Naive thymus-derived CD4-positive, alpha-beta T cell (primary cell): ENCODE measurements around the gene C3orf49. TPM values are rescaled to one million over a fixed set of nuclear protein-coding genes. Genes with fewer than 3 reads are reported as not detected.

Experiments
- ATAC-seq: fragments of 150-1000 bp; cut with Tn5 transposase; 2 replicates; pipeline ENCODE4 v1.10.0; 2021; ENCODE audit warnings: mild to moderate bottlenecking, moderate library complexity
- CTCF ChIA-PET: fragments of 350-600 bp; sonication (Branson Sonifier 250); formaldehyde crosslinking; loops from one replicate; lab custom pipeline; 2021; ENCODE audit warnings: antibody characterized with exemption; lab: Charles Lee
- POLR2A ChIA-PET: fragments of 350-600 bp; sonication (Branson Sonifier 250); formaldehyde crosslinking; loops from one replicate; lab custom pipeline; 2021; ENCODE audit warnings: antibody characterized with exemption, inconsistent platforms; lab: Charles Lee
- DNase-seq, 9 donors: peaks; one replicate each; pipeline versions ENCODE4 v3.0.0 to v3.0.0-alpha.2; 2020 to 2022; ENCODE audit warnings: mixed read lengths in 1 of 9
- H3K27ac ChIP-seq: one replicate; pipeline ENCODE4 v1.7.0; 2013; ENCODE audit warnings: mild to moderate bottlenecking, low read depth, low read length, moderate library complexity
- H3K27me3 ChIP-seq, 2 donors: one replicate each; pipeline ENCODE4 v1.7.0; 2013; ENCODE audit warnings: low read length in 2 of 2, mild to moderate bottlenecking in 2 of 2, moderate library complexity in 2 of 2; ENCODE audit not compliant: control insufficient read depth in 2 of 2, insufficient read depth in 2 of 2
- H3K36me3 ChIP-seq, 3 experiments: 1 replicate in 2 of 3; 2 replicates in 1 of 3; pipeline ENCODE4 v1.7.0; 2013; ENCODE audit warnings: low read length in 3 of 3, mild to moderate bottlenecking in 3 of 3, moderate library complexity in 1 of 3; ENCODE audit not compliant: insufficient read depth in 3 of 3, control insufficient read depth in 2 of 3
- H3K4me1 ChIP-seq, 2 donors: one replicate each; pipeline ENCODE4 v1.7.0; 2013; ENCODE audit warnings: low read length in 2 of 2, mild to moderate bottlenecking in 2 of 2, moderate library complexity in 1 of 2; ENCODE audit not compliant: control insufficient read depth in 2 of 2, insufficient read depth in 2 of 2
- H3K4me3 ChIP-seq: 2 replicates; pipeline ENCODE4 v1.7.0; 2013; ENCODE audit warnings: mild to moderate bottlenecking, low read length
- H3K9me3 ChIP-seq, 3 experiments: 1 replicate in 2 of 3; 2 replicates in 1 of 3; pipeline ENCODE4 v1.7.0; 2013; ENCODE audit warnings: low read length in 3 of 3; ENCODE audit not compliant: control insufficient read depth in 2 of 3
- H3K27ac Mint-ChIP-seq, 9 donors: one replicate each; pipeline ENCODE4 v1.8.0; 2020 to 2022; ENCODE audit warnings: mixed read lengths in 9 of 9, mild to moderate bottlenecking in 8 of 9, moderate library complexity in 5 of 9, inconsistent platforms in 2 of 9
- H3K27me3 Mint-ChIP-seq, 5 donors: one replicate each; pipeline ENCODE4 v1.8.0; 2021 to 2022; ENCODE audit warnings: mixed read lengths in 5 of 5, mild to moderate bottlenecking in 1 of 5
- H3K36me3 Mint-ChIP-seq, 5 donors: one replicate each; pipeline ENCODE4 v1.8.0; 2020 to 2022; ENCODE audit warnings: mixed read lengths in 5 of 5, mild to moderate bottlenecking in 3 of 5, inconsistent platforms in 1 of 5
- H3K4me1 Mint-ChIP-seq, 7 donors: one replicate each; pipeline ENCODE4 v1.8.0; 2020 to 2022; ENCODE audit warnings: mixed read lengths in 7 of 7, mild to moderate bottlenecking in 3 of 7, inconsistent platforms in 1 of 7
- H3K4me3 Mint-ChIP-seq, 10 donors: one replicate each; pipeline ENCODE4 v1.8.0; 2020 to 2022; ENCODE audit warnings: mild to moderate bottlenecking in 10 of 10, mixed read lengths in 10 of 10, moderate library complexity in 6 of 10, inconsistent platforms in 2 of 10
- H3K9me3 Mint-ChIP-seq, 11 donors: one replicate each; pipeline ENCODE4 v1.8.0; 2020 to 2022; ENCODE audit warnings: mixed read lengths in 11 of 11, mild to moderate bottlenecking in 4 of 11, inconsistent platforms in 1 of 11, moderate library complexity in 1 of 11
- intact Hi-C, 2 donors: fragments of 100-400 bp; cut with micrococcal nuclease; formaldehyde crosslinking; loops; one replicate each; pipeline ENCODE4 v1.15.1; 2023
- polyA plus RNA-seq, 2 donors: library from polyadenylated mRNA; unstranded; fragments of 300-500 nt; fragmentation: Illumina TruSeq; gene quantifications; one replicate each; pipeline ENCODE4 v1.2.3, GENCODE V29; 2021
- total RNA-seq, 6 experiments: library from RNA in 5 of 6; stranded (reverse) in 5 of 6; gene quantifications; 1 replicate in 5 of 6; 2 replicates in 1 of 6; pipeline ENCODE4 v1.2.3 and lab custom pipeline; 2021 to 2026

The C3orf49 gene
- total and polyA plus RNA-seq, 7 experiments from 2014 or later = not detected

- no peak overlapping the region for H3K4me3 ChIP-seq
- ATAC-seq (no peak), DNase-seq (no peak)
- Mint-ChIP-seq H3K27ac (no peak overlapping the region), H3K9me3 (no peaks in the 10 kb centered on the region), H3K4me1 (no peaks in the 10 kb centered on the region), H3K36me3 (no peaks in the 10 kb centered on the region), H3K4me3 (no peak overlapping the region), H3K27me3 (peaks cover 0 to 8% (median 0%) of the 10 kb centered on the region in 5 donors)
- H3K27ac ChIP-seq = no peak overlapping the region
- no peaks in the 10 kb centered on the region for H3K9me3 ChIP-seq
- no peaks in the 10 kb centered on the region for H3K36me3 ChIP-seq
- H3K27me3 ChIP-seq = no peaks in the 10 kb centered on the region
- H3K4me1 ChIP-seq = no peaks in the 10 kb centered on the region
- intact Hi-C loops = no loop called here
- ChIA-PET CTCF (no interaction called here), POLR2A (no interaction called here)
These were observed 19.0 kb upstream of the C3orf49 start for GRCh38 chr3:63800097-63800496.

- CTCF ChIA-PET = interaction anchor here (1.0 kb wide), 1 partner anchor 14 kb away, joined by 3 read pairs; no protein-coding TSS in a partner anchor
- Mint-ChIP-seq H3K4me3 (no peak overlapping the region), H3K36me3 (no peaks in the 10 kb centered on the region), H3K9me3 (no peaks in the 10 kb centered on the region), H3K27me3 (no peaks in the 10 kb centered on the region), H3K4me1 (no peaks in the 10 kb centered on the region), H3K27ac (no peak overlapping the region)
- H3K9me3 ChIP-seq = no peaks in the 10 kb centered on the region
- no peak overlapping the region for H3K27ac ChIP-seq
- H3K36me3 ChIP-seq = no peaks in the 10 kb centered on the region
- DNase-seq (no peak), ATAC-seq (no peak)
- intact Hi-C loops = no loop called here
- H3K4me1 ChIP-seq = no peaks in the 10 kb centered on the region
- POLR2A ChIA-PET = no interaction called here
- no peak overlapping the region for H3K4me3 ChIP-seq
- H3K27me3 ChIP-seq = no peaks in the 10 kb centered on the region
These were observed 15.2 kb upstream of the C3orf49 start for GRCh38 chr3:63803911-63804310.

- no peaks in the 10 kb centered on the region for H3K36me3 ChIP-seq
- no peak overlapping the region for H3K4me3 Mint-ChIP-seq
- ATAC-seq (peak; percentile 67), DNase-seq (no peak)
- H3K36me3 Mint-ChIP-seq = no peaks in the 10 kb centered on the region
- no peaks in the 10 kb centered on the region for H3K4me1 Mint-ChIP-seq
- H3K9me3 Mint-ChIP-seq = no peaks in the 10 kb centered on the region
- H3K27me3 Mint-ChIP-seq = no peaks in the 10 kb centered on the region
- H3K4me3 ChIP-seq = no peak overlapping the region
- ChIA-PET CTCF (no interaction called here), POLR2A (no interaction called here)
- H3K27ac Mint-ChIP-seq = no peak overlapping the region
- H3K27me3 ChIP-seq = no peaks in the 10 kb centered on the region
- H3K9me3 ChIP-seq = no peaks in the 10 kb centered on the region
- no peaks in the 10 kb centered on the region for H3K4me1 ChIP-seq
- intact Hi-C loops = no loop called here
- H3K27ac ChIP-seq = no peak overlapping the region
These were observed 11.0 kb upstream of the C3orf49 start for GRCh38 chr3:63807961-63808565.

- no peak for ATAC-seq
- Mint-ChIP-seq H3K4me1 (no peaks in the 10 kb centered on the region), H3K9me3 (no peaks in the 10 kb centered on the region)
These were observed 10.5 kb upstream of the C3orf49 start for GRCh38 chr3:63808633-63809032.

GRCh38 chr3:63809607-63810006, 9.5 kb upstream of the C3orf49 start:
- DNase-seq (no peak), ATAC-seq (no peak)
- no peaks in the 10 kb centered on the region for H3K4me1 ChIP-seq
- no peak overlapping the region for H3K4me3 ChIP-seq
- Mint-ChIP-seq H3K4me1 (no peaks in the 10 kb centered on the region), H3K4me3 (no peak overlapping the region), H3K27ac (no peak overlapping the region), H3K9me3 (no peaks in the 10 kb centered on the region), H3K27me3 (no peaks in the 10 kb centered on the region), H3K36me3 (no peaks in the 10 kb centered on the region)
- POLR2A ChIA-PET = no interaction called here
- intact Hi-C loops = no loop called here
- no peaks in the 10 kb centered on the region for H3K9me3 ChIP-seq
- no peak overlapping the region for H3K27ac ChIP-seq
- H3K27me3 ChIP-seq = no peaks in the 10 kb centered on the region
- CTCF ChIA-PET = no interaction called here
- H3K36me3 ChIP-seq = no peaks in the 10 kb centered on the region

More at GRCh38 chr3:63808633-63809032, 10.5 kb upstream of the C3orf49 start:
- intact Hi-C loops = no loop called here
- no peaks in the 10 kb centered on the region for H3K9me3 ChIP-seq
- no peaks in the 10 kb centered on the region for H3K4me1 ChIP-seq
- ChIA-PET CTCF (no interaction called here), POLR2A (no interaction called here)
- no peaks in the 10 kb centered on the region for H3K36me3 ChIP-seq
- no peak overlapping the region for H3K27ac Mint-ChIP-seq
- H3K4me3 ChIP-seq = no peak overlapping the region
- no peaks in the 10 kb centered on the region for H3K27me3 ChIP-seq
- H3K27me3 Mint-ChIP-seq = no peaks in the 10 kb centered on the region
- DNase-seq = no peak
- no peak overlapping the region for H3K27ac ChIP-seq
- no peaks in the 10 kb centered on the region for H3K36me3 Mint-ChIP-seq
- no peak overlapping the region for H3K4me3 Mint-ChIP-seq

- CTCF ChIA-PET = no interaction called here
These were observed 4.9 kb upstream of the C3orf49 start for GRCh38 chr3:63814237-63814636.

GRCh38 chr3:63817225-63817624, 1.9 kb upstream of the C3orf49 start:
- H3K4me1 ChIP-seq = no peaks in the 10 kb centered on the region
- H3K9me3 ChIP-seq = no peaks in the 10 kb centered on the region
- DNase-seq (no peak), ATAC-seq (no peak)
- H3K4me1 Mint-ChIP-seq = peaks cover 0 to 5% (median 0%) of the 10 kb centered on the region in 7 donors
- H3K36me3 ChIP-seq = no peaks in the 10 kb centered on the region
- intact Hi-C loops = no loop called here
- ChIA-PET CTCF (interaction anchor here (2.0 kb wide), 1 partner anchor 15 kb away, joined by 6 read pairs; no protein-coding TSS in a partner anchor), POLR2A (no interaction called here)
- peaks cover 0 to 7% (median 4%) of the 10 kb centered on the region in 5 donors for H3K36me3 Mint-ChIP-seq
- H3K27me3 ChIP-seq = no peaks in the 10 kb centered on the region
- no peak overlapping the region for H3K4me3 Mint-ChIP-seq
- no peaks in the 10 kb centered on the region for H3K27me3 Mint-ChIP-seq
- H3K4me3 ChIP-seq = no peak overlapping the region
- no peak overlapping the region for H3K27ac Mint-ChIP-seq
- H3K9me3 Mint-ChIP-seq = no peaks in the 10 kb centered on the region
- no peak overlapping the region for H3K27ac ChIP-seq

More at GRCh38 chr3:63814237-63814636, 4.9 kb upstream of the C3orf49 start:
- DNase-seq (no peak), ATAC-seq (no peak)
- Mint-ChIP-seq H3K27ac (no peak overlapping the region), H3K4me3 (no peak overlapping the region), H3K36me3 (peaks cover 0 to 7% (median 4%) of the 10 kb centered on the region in 5 donors), H3K4me1 (peaks cover 0 to 5% (median 0%) of the 10 kb centered on the region in 7 donors), H3K27me3 (no peaks in the 10 kb centered on the region), H3K9me3 (no peaks in the 10 kb centered on the region)
- no peaks in the 10 kb centered on the region for H3K9me3 ChIP-seq
- H3K4me3 ChIP-seq = no peak overlapping the region
- no peaks in the 10 kb centered on the region for H3K27me3 ChIP-seq
- no peaks in the 10 kb centered on the region for H3K4me1 ChIP-seq
- no peak overlapping the region for H3K27ac ChIP-seq
- POLR2A ChIA-PET = no interaction called here
- H3K36me3 ChIP-seq = no peaks in the 10 kb centered on the region
- intact Hi-C loops = no loop called here
